Sigmoid colon (tissue), 7 donors: ENCODE measurements around the gene COL6A2. TPM values are rescaled to one million over a fixed set of nuclear protein-coding genes. Genes with fewer than 3 reads are reported as not detected.
"Not testable (repeated sequence)": the region's sequence is repeated elsewhere in the genome, so short reads cannot be mapped to it uniquely, and the experiment has no call there.

Source experiments
- DNase-seq: peaks from one replicate; pipeline ENCODE4 v3.0.0-alpha.2; 2019
- H3K27ac ChIP-seq, 4 donors: fragments of 200-600 bp; sonication (generic); one replicate each; pipeline ENCODE4 v1.5.1; 2016 to 2019; ENCODE audit warnings: mild to moderate bottlenecking in 1 of 4
- H3K27me3 ChIP-seq, 3 donors: fragments of 200-600 bp; sonication (generic); one replicate each; pipeline ENCODE4 v1.5.1; 2019; ENCODE audit warnings: mild to moderate bottlenecking in 1 of 3
- H3K36me3 ChIP-seq, 4 donors: fragments of 200-600 bp; sonication (generic); one replicate each; pipeline ENCODE4 v1.5.1; 2016 to 2019
- H3K4me1 ChIP-seq, 4 donors: fragments of 200-600 bp; sonication (generic); one replicate each; pipeline ENCODE4 v1.5.1; 2017 to 2019
- H3K4me3 ChIP-seq, 4 donors: fragments of 200-600 bp; sonication (generic); one replicate each; pipeline ENCODE4 v1.5.1; 2017 to 2019; ENCODE audit warnings: mild to moderate bottlenecking in 2 of 4, moderate library complexity in 1 of 4
- H3K9me3 ChIP-seq, 4 donors: fragments of 200-600 bp in 3 of 4; sonication (generic) in 3 of 4; one replicate each; pipeline versions ENCODE4 v1.5.1 to v1.6.1; 2013 to 2019
- CTCF ChIP-seq, 4 experiments: fragments of 450-650 bp in 3 of 4; fragments of 200-600 bp in 1 of 4; IDR thresholded peaks; one replicate each; pipeline ENCODE4 v1.5.1; 2016 to 2019; ENCODE audit warnings: antibody characterized with exemption in 4 of 4, mild to moderate bottlenecking in 3 of 4, moderate library complexity in 2 of 4
- EP300 ChIP-seq, 4 donors: sonication (generic); formaldehyde crosslinking; IDR thresholded peaks; one replicate each; pipeline ENCODE4 v1.6.1; 2017; ENCODE audit warnings: antibody characterized with exemption in 4 of 4
- POLR2A ChIP-seq, 2 donors: fragments of 450-650 bp; IDR thresholded peaks; one replicate each; pipeline ENCODE4 v1.6.1; 2016; ENCODE audit warnings: antibody characterized with exemption in 2 of 2, mild to moderate bottlenecking in 2 of 2, moderate library complexity in 2 of 2
- POLR2AphosphoS5 ChIP-seq, 4 donors: sonication (generic); formaldehyde crosslinking; IDR thresholded peaks; one replicate each; pipeline ENCODE4 v1.6.1; 2017; ENCODE audit warnings: antibody characterized with exemption in 4 of 4
- WGBS, 2 donors: extraction: QIAGEN DNeasy Blood & Tissue Kit; methylation state at CpG; one replicate each; pipeline ENCODE4 v1.1.7; 2013; 5-methylcytosine and 5-hydroxymethylcytosine counted together
- intact Hi-C: fragments of 100-400 bp; cut with DNase I; formaldehyde crosslinking; loops from one replicate; pipeline ENCODE4 v1.15.1; 2023
- polyA plus RNA-seq, 3 donors: library from polyadenylated mRNA; stranded (reverse); fragments of 200-250 nt; gene quantifications; one replicate each; pipeline ENCODE4 v1.2.3, GENCODE V29; 2013
- total RNA-seq, 4 donors: library from RNA; depleted of rRNA; stranded (reverse); fragments of >200 nt; gene quantifications; one replicate each; pipeline ENCODE4 v1.1.0, GENCODE V29; 2016
- donor health status: healthy with polysubstance abuse.
- donor health status: Bipolar disorder and iron deficiency.
- donor health status: healthy.

The COL6A2 gene
- total and polyA plus RNA-seq, 7 donors, result 14.3 to 1,745 (median 570) TPM

DNA sequence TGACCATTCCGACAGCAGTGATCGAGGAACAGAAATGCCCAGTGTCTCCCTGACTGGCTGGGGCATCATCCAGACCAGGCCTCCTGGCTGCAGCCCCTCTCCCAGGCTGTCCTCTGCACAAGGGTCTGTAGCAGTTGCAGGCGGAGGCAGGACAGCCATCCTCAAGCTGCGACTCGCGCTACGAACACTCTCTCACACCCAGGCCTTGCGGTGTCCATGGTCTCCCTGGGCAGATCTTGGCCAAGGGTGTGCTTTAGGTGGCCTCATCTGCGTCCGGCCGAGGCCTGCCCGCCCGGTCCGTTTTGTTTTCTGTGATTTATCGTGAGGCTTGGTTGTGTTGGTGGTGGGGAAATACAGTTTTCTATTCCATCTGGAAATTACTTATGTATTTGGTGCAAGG is 41.8 kb downstream of the COL6A2 start:
- no peak overlapping the region for H3K27ac ChIP-seq
- intact Hi-C loops, result loop anchor here (5.0 kb wide), 3 partner anchors 43 to 148 kb away; partner anchors contain the start of genes LSS, MCM3AP, SPATC1L and YBEY

GRCh38 chr21:46140352-46141003 is 42.6 kb downstream of the COL6A2 start:
- not testable (repeated sequence) for H3K4me1 ChIP-seq, H3K27ac ChIP-seq, H3K9me3 ChIP-seq, H3K36me3 ChIP-seq, H3K27me3 ChIP-seq, DNase-seq, H3K4me3 ChIP-seq
- 15 to 56% methylated on average over 29 of the region's 29 CpGs for WGBS, 2 donors
- intact Hi-C loops, result loop anchor here (5.0 kb wide), 3 partner anchors 42 to 147 kb away; partner anchors contain the start of genes LSS, MCM3AP, SPATC1L and YBEY

More for the DNA sequence above, 41.8 kb downstream of the COL6A2 start:
- no peaks in the 10 kb centered on the region for H3K27me3 ChIP-seq
- no peak for DNase-seq
- H3K4me1 ChIP-seq, result peaks cover 0 to 10% (median 6%) of the 10 kb centered on the region in 4 donors
- H3K9me3 ChIP-seq, result no peaks in the 10 kb centered on the region
- TF ChIP-seq POLR2AphosphoS5 (IDR thresholded peaks at IDR 0.05), result no peak
- no peak for TF ChIP-seq POLR2A (IDR thresholded peaks at IDR 0.05)
- TF ChIP-seq CTCF (IDR thresholded peaks at IDR 0.05), result no peak
- no peak for TF ChIP-seq EP300 (IDR thresholded peaks at IDR 0.05)
- H3K4me3 ChIP-seq, result no peak overlapping the region
- H3K36me3 ChIP-seq, result no peaks in the 10 kb centered on the region
- 89 to 91% methylated on average over 15 of the region's 15 CpGs for WGBS, 2 donors

- H3K27me3 ChIP-seq, result no peaks in the 10 kb centered on the region
- 86 to 93% methylated on average over 45 of the region's 45 CpGs for WGBS, 2 donors
- no peak for TF ChIP-seq CTCF (IDR thresholded peaks at IDR 0.05)
- TF ChIP-seq POLR2AphosphoS5 (IDR thresholded peaks at IDR 0.05), result no peak
- no peak for TF ChIP-seq EP300 (IDR thresholded peaks at IDR 0.05)
- TF ChIP-seq POLR2A (IDR thresholded peaks at IDR 0.05), result no peak
- DNase-seq, result no peak
- H3K27ac ChIP-seq, result no peak overlapping the region
- intact Hi-C loops, result loop anchor here (5.0 kb wide), 3 partner anchors 40 to 145 kb away; partner anchors contain the start of genes LSS, MCM3AP, SPATC1L and YBEY
- H3K4me3 ChIP-seq, result no peak overlapping the region
- H3K36me3 ChIP-seq, result no peaks in the 10 kb centered on the region
- peaks cover 0 to 10% (median 6%) of the 10 kb centered on the region in 4 donors for H3K4me1 ChIP-seq
- H3K9me3 ChIP-seq, result no peaks in the 10 kb centered on the region
These were observed 44.1 kb downstream of the COL6A2 start for GRCh38 chr21:46141767-46142581.

GRCh38 chr21:46142582-46143473 is 44.9 kb downstream of the COL6A2 start:
- intact Hi-C loops, result loop anchor here (5.0 kb wide), 3 partner anchors 39 to 144 kb away; partner anchors contain the start of genes LSS, MCM3AP, SPATC1L and YBEY
- Histone ChIP-seq H3K36me3 (no peaks in the 10 kb centered on the region), H3K4me3 (no peak overlapping the region), H3K27ac (no peak overlapping the region), H3K4me1 (peaks cover 0 to 10% (median 6%) of the 10 kb centered on the region in 4 donors), H3K9me3 (no peaks in the 10 kb centered on the region), H3K27me3 (no peaks in the 10 kb centered on the region)
- TF ChIP-seq CTCF (IDR thresholded peaks at IDR 0.05) (no peak), EP300 (IDR thresholded peaks at IDR 0.05) (no peak), POLR2A (IDR thresholded peaks at IDR 0.05) (no peak), POLR2AphosphoS5 (IDR thresholded peaks at IDR 0.05) (no peak)
- WGBS, 2 donors, result 79 to 85% methylated on average over 21 of the region's 21 CpGs
- DNase-seq, result peak; percentile 59
